Activated naive CD4-positive, alpha-beta T cell treated with Interleukin-2 at 50 U/mL for 16 hours (primary cell): ENCODE results near the gene NOX5.

Source experiments
- DNase-seq: peaks from one replicate; pipeline ENCODE4 v3.0.0-alpha.2; 2020

The NOX5 gene

GRCh38 chr15:69026355-69026754 lies 11.9 kb downstream of the NOX5 start:
- no peak for DNase-seq

- DNase-seq, result no peak
These were observed 13.6 kb downstream of the NOX5 start for GRCh38 chr15:69027976-69028518.

- peak; percentile 23 for DNase-seq
These were observed 16.8 kb downstream of the NOX5 start for GRCh38 chr15:69031013-69032001.

GRCh38 chr15:69032031-69032430 lies 17.5 kb downstream of the NOX5 start:
- no peak for DNase-seq

- DNase-seq, result no peak
These were observed 18.3 kb downstream of the NOX5 start for GRCh38 chr15:69032703-69033373.

- DNase-seq, result no peak
These were observed 19.9 kb downstream of the NOX5 start for GRCh38 chr15:69034352-69034751.

GRCh38 chr15:69035205-69035917 lies 20.9 kb downstream of the NOX5 start:
- DNase-seq, result no peak

GRCh38 chr15:69035918-69036258 lies 21.4 kb downstream of the NOX5 start:
- DNase-seq, result no peak

- no peak for DNase-seq
These were observed 22.3 kb downstream of the NOX5 start for GRCh38 chr15:69036826-69037225.

GRCh38 chr15:69037482-69037881 lies 23.0 kb downstream of the NOX5 start:
- DNase-seq, result no peak

- no peak for DNase-seq
These were observed 23.5 kb downstream of the NOX5 start for GRCh38 chr15:69037977-69038376.

GRCh38 chr15:69038508-69038907 lies 24.0 kb downstream of the NOX5 start:
- no peak for DNase-seq

GRCh38 chr15:69039516-69040225 lies 25.2 kb downstream of the NOX5 start:
- no peak for DNase-seq

GRCh38 chr15:69042531-69042930 lies 28.0 kb downstream of the NOX5 start:
- DNase-seq, result no peak

- DNase-seq, result no peak
These were observed 31.3 kb downstream of the NOX5 start for GRCh38 chr15:69045802-69046201.

- DNase-seq, result no peak
These were observed 32.3 kb downstream of the NOX5 start for GRCh38 chr15:69046781-69047180.

GRCh38 chr15:69049976-69050375 lies 35.5 kb downstream of the NOX5 start:
- DNase-seq, result no peak

- no peak for DNase-seq
These were observed 40.8 kb downstream of the NOX5 start for GRCh38 chr15:69055251-69055650.

GRCh38 chr15:69056365-69056764 lies 41.9 kb downstream of the NOX5 start:
- no peak for DNase-seq

- DNase-seq, result peak; percentile 72
These were observed 44.5 kb downstream of the NOX5 start for GRCh38 chr15:69058830-69059556.

- no peak for DNase-seq
These were observed 45.1 kb downstream of the NOX5 start for GRCh38 chr15:69059557-69059943.

- DNase-seq, result no peak
These were observed 45.6 kb downstream of the NOX5 start for GRCh38 chr15:69060041-69060481.
